ENCODE data around the gene HMGCS2.

GRCh38 chr1:119743776-119744597, 24.7 kb downstream of the HMGCS2 start:
- TF ChIP-seq POLR2AphosphoS5 (IDR thresholded peaks at IDR 0.05; ENCODE audit: borderline replicate concordance, low read depth, low read length) (peak; percentile 10; the same call in 1 of the 2 replicates), EZH2 (IDR thresholded peaks at IDR 0.05) (no peak), FOXP2 (optimal IDR thresholded peaks at IDR 0.05; ENCODE audit: control extremely low read depth, extremely low read length, insufficient read depth) (no peak)

Measured in SK-N-MC (cell line).